ENCODE results near the gene GPR180.
A peak's percentile ranks its signal among the peaks of the same experiment; 100 is the strongest.

The GPR180 gene

DNA sequence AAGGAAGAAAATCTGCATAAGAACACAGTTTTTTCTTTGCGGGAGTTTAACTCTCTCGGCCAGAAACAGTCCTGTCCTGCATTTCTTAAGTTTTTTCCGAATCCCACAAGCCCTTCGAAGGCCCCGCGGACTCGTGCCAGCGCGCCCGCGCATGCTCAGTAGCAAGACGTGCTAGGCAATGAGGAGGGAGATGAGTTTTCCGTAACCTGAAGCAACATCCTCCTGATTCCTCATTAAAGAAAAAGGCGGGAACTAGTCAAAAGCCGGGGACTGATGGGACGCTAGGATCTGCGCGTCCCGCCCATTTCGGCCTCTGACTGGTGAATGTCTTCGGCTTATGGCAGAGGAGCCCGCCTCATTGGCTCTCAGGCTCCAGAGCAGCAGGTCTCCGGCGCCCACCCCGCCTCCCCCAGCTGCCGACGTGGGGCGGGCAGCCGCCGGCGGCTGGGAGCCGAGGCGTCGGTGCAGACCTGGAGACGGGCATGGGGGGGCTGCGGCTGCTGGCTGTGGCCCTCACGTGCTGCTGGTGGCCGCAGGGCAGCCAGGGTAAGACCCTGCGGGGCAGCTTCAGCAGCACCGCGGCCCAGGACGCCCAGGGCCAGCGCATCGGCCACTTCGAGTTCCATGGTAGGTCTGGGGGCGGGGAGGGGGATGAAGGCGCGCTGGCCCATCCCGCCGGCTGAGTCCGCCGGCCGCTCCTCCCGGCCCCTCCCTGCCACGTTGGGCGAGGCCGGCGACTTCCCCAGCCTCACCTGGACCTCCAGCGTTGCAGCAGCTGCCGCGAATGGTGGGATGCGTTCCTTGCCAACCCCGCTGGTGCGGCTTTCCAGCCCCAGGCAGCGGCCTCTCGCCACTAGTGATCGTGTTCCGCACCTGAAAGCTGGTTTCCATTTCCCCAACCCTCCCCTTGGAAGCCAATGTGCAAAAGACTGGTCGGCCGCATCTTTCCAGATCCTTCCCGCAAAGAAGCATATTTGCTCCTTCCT lies at the start of gene GPR180:
Gene GPR180, plus strand, starts transcription at position 412 of the 986 bp plus-strand sequence. Its CDS starts 71 bp downstream, at position 483.
- DNase-seq: peak; percentile 97 to 99

- DNase-seq: no peak
Observed at GRCh38 chr13:94552095-94552494, 49.6 kb upstream of the GPR180 start.

DNA sequence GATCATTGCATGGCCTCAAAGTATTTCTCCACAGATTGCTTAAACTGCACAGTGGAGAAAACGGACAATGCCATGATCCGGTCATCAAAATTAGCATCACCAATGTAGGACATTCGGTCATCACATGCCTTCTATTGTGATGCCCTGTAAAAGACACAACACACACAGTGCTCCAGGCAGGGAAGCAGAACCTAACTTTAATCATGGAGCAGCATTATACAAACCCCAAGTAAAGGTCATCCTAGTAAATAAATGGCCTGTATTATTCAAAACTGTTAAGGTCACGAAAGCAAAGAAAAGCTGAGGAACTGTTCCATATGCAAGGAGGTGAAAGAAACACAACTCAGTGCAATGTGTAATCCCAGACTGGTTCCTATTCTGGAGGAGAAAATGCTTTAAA lies 47.9 kb upstream of the GPR180 start:
- no peak for DNase-seq

DNA sequence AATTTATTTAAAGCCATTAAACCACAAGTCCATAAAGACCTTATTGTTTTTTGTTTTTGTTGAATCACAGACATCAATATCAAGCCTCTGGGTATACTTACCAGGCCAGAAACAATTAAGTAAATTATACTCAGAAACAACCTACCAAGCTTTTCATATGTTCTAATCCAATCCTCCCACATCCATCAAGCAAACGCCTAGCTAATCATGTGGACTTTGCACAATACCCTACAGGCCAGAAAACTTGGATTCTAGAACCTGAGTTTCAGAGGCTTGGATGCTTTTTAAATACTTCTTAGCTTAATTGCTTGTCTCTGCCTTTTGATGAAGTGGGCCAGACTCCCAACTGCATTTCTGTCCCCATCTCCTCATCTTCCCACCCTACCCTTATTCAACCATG lies 45.6 kb upstream of the GPR180 start:
- no peak for DNase-seq

GRCh38 chr13:94556621-94557020 lies 45.0 kb upstream of the GPR180 start:
- no peak for DNase-seq

DNA sequence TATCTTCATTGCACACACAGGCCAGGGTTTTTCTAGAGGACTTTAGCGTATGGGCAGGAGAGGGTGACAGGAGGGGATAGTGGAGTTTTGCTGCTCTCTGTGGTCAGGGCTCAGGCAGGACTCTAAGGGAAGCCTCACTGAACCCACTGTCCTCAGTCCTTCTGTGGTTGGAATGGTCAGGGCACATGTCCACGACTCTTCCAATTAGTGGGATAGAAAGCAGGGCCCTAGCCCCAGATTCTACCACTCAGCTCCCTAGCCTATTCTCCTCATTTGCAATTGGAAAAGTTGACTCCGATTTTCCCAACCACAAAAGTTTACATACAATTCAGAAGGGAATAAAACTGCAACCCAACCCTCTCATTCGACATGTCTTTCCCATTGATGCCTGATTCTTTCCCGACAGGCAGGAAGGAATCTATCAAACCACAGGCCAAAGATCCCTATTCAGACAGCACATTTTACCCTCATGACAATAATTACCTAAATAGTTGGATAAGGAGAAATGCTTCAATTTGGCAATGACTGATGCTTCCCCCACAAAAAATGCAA lies 43.9 kb upstream of the GPR180 start:
- no peak for DNase-seq

- DNase-seq: no peak
Observed at GRCh38 chr13:94558716-94559115, 42.9 kb upstream of the GPR180 start.

GRCh38 chr13:94559222-94559795 lies 42.3 kb upstream of the GPR180 start:
- no peak for DNase-seq

- no peak for DNase-seq
Observed at GRCh38 chr13:94560116-94560515, 41.5 kb upstream of the GPR180 start.

DNA sequence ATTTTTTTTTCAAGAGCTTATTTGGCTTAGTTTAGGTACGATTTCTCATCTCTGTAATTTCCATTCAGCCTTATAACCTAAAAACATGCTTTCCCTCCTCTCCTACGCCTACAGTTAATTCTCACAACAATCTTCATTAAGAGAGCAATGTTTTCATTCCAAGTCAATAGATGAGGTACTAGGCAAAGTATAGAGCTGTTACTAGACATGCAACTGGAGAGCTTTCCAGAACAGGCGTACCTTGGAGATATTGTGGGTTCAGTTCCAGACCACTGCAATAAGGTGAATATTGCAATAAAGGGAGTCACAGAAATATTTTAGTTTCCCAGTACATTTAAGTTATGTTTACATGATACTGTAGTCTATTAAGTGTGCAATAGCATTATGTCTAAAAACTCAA lies 40.5 kb upstream of the GPR180 start:
- no peak for DNase-seq

GRCh38 chr13:94567581-94567980 lies 34.1 kb upstream of the GPR180 start:
- DNase-seq: no peak

- no peak for DNase-seq
Observed at GRCh38 chr13:94568443-94568842, 33.2 kb upstream of the GPR180 start.

DNA sequence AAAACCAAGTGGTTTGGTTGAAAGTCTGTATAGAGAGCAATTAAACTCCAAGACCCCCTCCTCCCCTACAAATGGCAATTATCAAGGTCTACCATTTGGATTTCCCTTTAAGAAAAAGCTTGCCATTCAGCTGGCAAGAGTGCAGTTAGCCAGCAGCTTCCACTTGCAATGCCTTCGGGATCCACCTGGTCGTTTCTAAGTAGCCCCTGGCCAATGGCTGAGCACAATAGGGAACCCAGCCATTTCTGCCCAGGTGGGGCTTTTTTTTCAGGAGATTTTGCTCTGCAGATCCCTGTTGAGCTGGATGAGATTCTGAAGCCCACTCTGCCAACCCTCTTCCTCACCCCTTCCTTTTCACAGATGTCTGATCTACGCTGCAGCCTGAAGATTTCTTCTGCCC lies 32.0 kb upstream of the GPR180 start:
- no peak for DNase-seq

DNA sequence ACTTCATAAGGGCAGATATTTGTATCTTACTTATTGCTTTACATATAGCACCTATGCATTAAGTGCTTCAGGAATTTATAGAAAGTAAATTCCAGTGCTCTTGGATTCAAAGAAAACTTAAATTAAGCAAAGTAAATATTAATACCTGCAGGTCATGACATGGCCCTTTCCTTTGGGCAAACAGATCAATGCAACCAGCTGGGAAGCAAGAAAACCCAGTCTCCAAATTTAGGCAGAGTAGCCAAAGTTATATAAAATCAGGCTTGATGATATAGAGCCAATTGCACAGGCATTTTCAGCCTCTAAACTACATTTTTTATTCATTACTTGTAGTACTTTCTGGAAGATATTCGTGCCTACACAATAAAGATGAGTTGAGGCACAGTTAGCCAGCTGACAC lies 22.6 kb upstream of the GPR180 start:
- DNase-seq: no peak

- DNase-seq: no peak
Observed at GRCh38 chr13:94583926-94584325, 17.7 kb upstream of the GPR180 start.

GRCh38 chr13:94585543-94586101 lies 16.0 kb upstream of the GPR180 start:
- DNase-seq: no peak

- no peak for DNase-seq
Observed at GRCh38 chr13:94586371-94586770, 15.3 kb upstream of the GPR180 start.

GRCh38 chr13:94588541-94588940 lies 13.1 kb upstream of the GPR180 start:
- DNase-seq: no peak

DNA sequence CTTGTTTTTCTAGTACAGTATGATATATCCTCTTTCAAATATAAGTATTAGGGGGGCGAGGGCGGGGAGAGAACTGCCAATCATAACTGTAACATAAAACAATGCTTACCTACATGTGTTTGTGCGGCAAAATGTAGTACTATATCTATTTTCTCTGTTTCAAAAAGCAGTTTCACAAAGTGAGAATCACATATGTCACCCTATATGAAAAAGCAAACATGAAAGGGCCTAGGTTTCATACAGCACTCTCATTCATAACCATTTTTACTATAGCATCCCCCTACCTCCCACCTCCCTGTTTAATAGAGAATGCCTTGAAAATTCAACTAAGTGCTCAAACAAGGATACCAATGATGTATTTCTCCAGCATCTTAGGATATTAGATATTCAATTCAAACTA lies 10.9 kb upstream of the GPR180 start:
- DNase-seq: no peak

DNA sequence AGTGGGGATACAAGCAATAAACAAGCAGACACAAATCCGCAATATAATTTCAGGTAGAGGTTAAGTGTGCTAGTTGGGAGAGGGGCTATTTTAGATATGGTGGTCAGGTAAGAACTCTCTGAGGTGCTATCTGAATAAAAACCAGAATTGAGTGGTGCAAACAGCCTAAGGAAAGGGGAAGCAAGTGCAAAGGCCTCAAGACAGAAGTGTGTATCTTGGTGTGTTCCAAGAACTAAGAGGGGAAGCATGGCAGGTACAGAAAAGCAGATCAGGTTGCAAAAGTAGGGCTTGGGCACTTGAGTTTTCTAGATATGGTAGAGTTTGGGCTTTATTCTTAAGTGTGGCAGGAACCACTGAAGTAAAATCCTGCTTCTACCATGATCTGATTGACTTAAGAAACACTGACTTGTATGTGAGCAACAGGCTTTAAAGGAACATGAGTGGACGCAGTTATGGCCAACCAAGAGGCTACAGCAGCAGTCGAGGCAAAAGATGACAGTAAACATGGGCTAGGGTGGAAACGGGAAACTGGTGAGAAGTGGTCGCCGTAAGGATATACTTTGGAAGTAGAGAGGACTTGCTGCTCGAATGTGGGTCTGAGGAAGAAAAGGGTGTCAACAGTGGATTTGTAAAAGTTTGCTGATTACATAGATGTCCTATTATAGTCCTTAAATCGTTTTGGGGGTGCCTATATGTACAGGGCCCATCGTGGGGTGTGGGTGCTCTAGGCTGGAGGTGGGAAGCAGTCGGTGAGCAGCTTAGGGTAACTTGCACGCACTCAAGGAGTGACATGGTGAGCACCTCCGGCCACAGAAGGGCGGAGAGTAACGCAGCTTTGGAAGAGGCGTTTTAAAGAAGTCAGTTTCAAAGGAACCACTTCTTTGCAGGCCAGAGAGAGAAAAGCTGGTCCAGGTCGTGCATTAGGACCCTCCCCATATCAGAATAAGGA lies 6.4 kb upstream of the GPR180 start:
- no peak for DNase-seq

DNA sequence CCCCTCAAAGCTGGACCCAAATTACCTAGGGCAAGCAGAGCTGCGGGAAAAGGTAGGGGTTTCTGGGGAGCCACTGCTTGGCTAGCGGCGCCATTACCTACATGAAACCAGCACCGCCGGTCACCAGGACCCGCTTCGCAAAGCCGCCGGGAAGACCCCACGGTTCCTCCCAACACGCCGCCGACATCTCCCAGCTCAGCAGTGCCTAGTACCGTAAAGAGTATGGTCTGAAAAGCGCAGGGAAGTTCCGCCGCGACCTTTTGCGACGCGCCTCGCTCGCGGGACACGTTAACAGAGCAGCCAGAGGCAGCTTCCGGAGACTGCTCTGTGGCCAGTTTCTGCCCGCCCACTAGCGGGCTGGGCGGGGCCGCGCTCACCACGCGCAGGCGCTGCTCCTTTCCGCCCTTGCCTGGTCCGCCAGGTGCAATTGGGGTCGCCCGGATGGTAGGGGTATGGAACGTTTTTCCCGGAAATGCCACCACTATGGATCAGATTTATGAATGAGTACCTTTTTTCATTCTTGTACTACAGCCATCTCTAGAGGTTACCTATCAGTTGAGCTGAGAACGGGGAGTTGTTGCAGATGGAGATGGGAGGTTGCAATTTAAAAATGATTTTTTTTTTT lies 5.6 kb upstream of the GPR180 start, which contains the start of gene TGDS:
Gene TGDS, minus strand, starts transcription at position 203 of the 625 bp plus-strand sequence. Its CDS starts 16 bp downstream, at position 187.
- peak; percentile 79 to 89 for DNase-seq

GRCh38 chr13:94596575-94596971 lies 5.1 kb upstream of the GPR180 start:
- no peak for DNase-seq

Measured in hippocampal formation (tissue), 2 donors.